SK-N-SH treated with all-trans-retinoic acid at 6 μM for 48 hours (cell line): ENCODE results near the gene LONP1.

Source experiments
- ATAC-seq: fragments of 200-7000 bp; cut with Tn5 transposase; 3 replicates; pipeline ENCODE4 v1.9.1; 2020; ENCODE audit warnings: mild to moderate bottlenecking, moderate library complexity
- ARNTL ChIP-seq: fragments of 450-650 bp; formaldehyde crosslinking; IDR thresholded peaks from 2 replicates; pipeline ENCODE4 v1.5.0; 2020; ENCODE audit warnings: low read depth, mild to moderate bottlenecking, moderate library complexity, borderline replicate concordance
- BACH2 ChIP-seq: fragments of 250-450 bp; sonication (Bioruptor Pico); IDR thresholded peaks from 2 replicates; pipeline ENCODE4 v1.9.0; 2021; ENCODE audit warnings: mild to moderate bottlenecking, borderline replicate concordance
- CSDC2 ChIP-seq: fragments of 250-450 bp; sonication (Bioruptor Pico); IDR thresholded peaks from 2 replicates; pipeline ENCODE4 v1.5.0; 2020; ENCODE audit warnings: mild to moderate bottlenecking, moderate library complexity
- CSRNP3 ChIP-seq: fragments of 250-450 bp; sonication (Bioruptor Pico); IDR thresholded peaks from 2 replicates; pipeline ENCODE4 v1.5.1; 2021; ENCODE audit warnings: mild to moderate bottlenecking, moderate library complexity
- ESRRG ChIP-seq: fragments of 250-450 bp; sonication (Bioruptor Pico); IDR thresholded peaks from 2 replicates; pipeline ENCODE4 v1.6.1; 2021; ENCODE audit warnings: mild to moderate bottlenecking
- GLIS3 ChIP-seq: fragments of 250-450 bp; sonication (Bioruptor Pico); IDR thresholded peaks from 2 replicates; pipeline ENCODE4 v1.5.0; 2020; ENCODE audit warnings: mild to moderate bottlenecking, moderate library complexity
- ISL1 ChIP-seq: fragments of 250-450 bp; sonication (Bioruptor Pico); IDR thresholded peaks from 2 replicates; pipeline ENCODE4 v2.1.2; 2022; ENCODE audit warnings: mild to moderate bottlenecking, moderate library complexity
- PATZ1 ChIP-seq: fragments of 250-450 bp; sonication (Bioruptor Pico); IDR thresholded peaks from 2 replicates; pipeline ENCODE4 v1.8.0; 2020; ENCODE audit warnings: mild to moderate bottlenecking, moderate library complexity, borderline replicate concordance
- PPARA ChIP-seq: fragments of 250-450 bp; sonication (Bioruptor Pico); IDR thresholded peaks from 2 replicates; pipeline ENCODE4 v1.5.0; 2020; ENCODE audit warnings: mild to moderate bottlenecking, borderline replicate concordance
- RARB ChIP-seq: fragments of 250-450 bp; sonication (Bioruptor Pico); IDR thresholded peaks from 2 replicates; pipeline ENCODE4 v1.8.0; 2021; ENCODE audit warnings: mild to moderate bottlenecking, moderate library complexity
- SNAI2 ChIP-seq: fragments of 250-450 bp; sonication (Bioruptor Pico); IDR thresholded peaks from 2 replicates; pipeline ENCODE4 v1.5.0; 2020; ENCODE audit warnings: mild to moderate bottlenecking, moderate library complexity
- TCF4 ChIP-seq: fragments of 250-450 bp; sonication (Bioruptor Pico); IDR thresholded peaks from 2 replicates; pipeline ENCODE4 v1.8.0; 2021; ENCODE audit warnings: mild to moderate bottlenecking, moderate library complexity, borderline replicate concordance
- TOX ChIP-seq: fragments of 250-450 bp; sonication (Bioruptor Pico); IDR thresholded peaks from 2 replicates; pipeline ENCODE4 v1.8.0; 2021; ENCODE audit warnings: mild to moderate bottlenecking, moderate library complexity, borderline replicate concordance
- TSHZ2 ChIP-seq: fragments of 250-450 bp; sonication (Bioruptor Pico); IDR thresholded peaks from 2 replicates; pipeline ENCODE4 v1.5.0; 2020; ENCODE audit warnings: mild to moderate bottlenecking, moderate library complexity
- ZC3H10 ChIP-seq: fragments of 250-450 bp; sonication (Bioruptor Pico); IDR thresholded peaks from 2 replicates; pipeline ENCODE4 v1.5.1; 2021; ENCODE audit warnings: mild to moderate bottlenecking, moderate library complexity
- ZFP3 ChIP-seq: fragments of 250-450 bp; sonication (Bioruptor Pico); IDR thresholded peaks from 2 replicates; pipeline ENCODE4 v1.5.0; 2020; ENCODE audit warnings: mild to moderate bottlenecking, moderate library complexity
- ZFP30 ChIP-seq: fragments of 450-650 bp; formaldehyde crosslinking; IDR thresholded peaks from 2 replicates; pipeline ENCODE4 v1.5.0; 2022; ENCODE audit warnings: mild to moderate bottlenecking, moderate library complexity
- ZNF565 ChIP-seq: fragments of 450-650 bp; formaldehyde crosslinking; conservative IDR thresholded peaks from 2 replicates; pipeline ENCODE4 v1.5.0; 2020; ENCODE audit warnings: low read depth, mild to moderate bottlenecking, moderate library complexity
- ZNF70 ChIP-seq: fragments of 450-650 bp; formaldehyde crosslinking; IDR thresholded peaks from 2 replicates; pipeline ENCODE4 v1.5.0; 2020; ENCODE audit warnings: mild to moderate bottlenecking, moderate library complexity
- ZNF8 ChIP-seq: fragments of 450-650 bp; formaldehyde crosslinking; IDR thresholded peaks from 2 replicates; pipeline ENCODE4 v1.5.0; 2020; ENCODE audit warnings: mild to moderate bottlenecking, moderate library complexity
- TF ChIP-seq, protein P1 (sequence below): fragments of 250-450 bp; sonication (Bioruptor Pico); IDR thresholded peaks from 2 replicates; pipeline ENCODE4 v1.5.1; 2020; ENCODE audit warnings: low read depth, mild to moderate bottlenecking, moderate library complexity
- TF ChIP-seq, protein P2 (sequence below): fragments of 250-450 bp; sonication (Bioruptor Pico); IDR thresholded peaks from 2 replicates; pipeline ENCODE4 v1.8.0; 2021; ENCODE audit warnings: low read depth, mild to moderate bottlenecking, moderate library complexity, borderline replicate concordance

Gene LONP1

GRCh38 chr19:5700455-5701092 is 19.4 kb downstream of the LONP1 start:
- ATAC-seq: no peak

GRCh38 chr19:5698635-5699422 is 21.1 kb downstream of the LONP1 start:
- ATAC-seq: no peak
- TF ChIP-seq ESRRG (CRISPR knock-in tag) (no peak), SNAI2 (no peak), ZC3H10 (CRISPR knock-in tag) (no peak), BACH2 (CRISPR knock-in tag) (no peak), ARNTL (CRISPR knock-in tag) (no peak), ZNF8 (no peak), ISL1 (CRISPR knock-in tag) (no peak), PPARA (CRISPR knock-in tag) (no peak), ZFP3 (CRISPR knock-in tag) (no peak), ZNF565 (no peak), RARB (CRISPR knock-in tag) (no peak)
- TF ChIP-seq, protein P1, sequence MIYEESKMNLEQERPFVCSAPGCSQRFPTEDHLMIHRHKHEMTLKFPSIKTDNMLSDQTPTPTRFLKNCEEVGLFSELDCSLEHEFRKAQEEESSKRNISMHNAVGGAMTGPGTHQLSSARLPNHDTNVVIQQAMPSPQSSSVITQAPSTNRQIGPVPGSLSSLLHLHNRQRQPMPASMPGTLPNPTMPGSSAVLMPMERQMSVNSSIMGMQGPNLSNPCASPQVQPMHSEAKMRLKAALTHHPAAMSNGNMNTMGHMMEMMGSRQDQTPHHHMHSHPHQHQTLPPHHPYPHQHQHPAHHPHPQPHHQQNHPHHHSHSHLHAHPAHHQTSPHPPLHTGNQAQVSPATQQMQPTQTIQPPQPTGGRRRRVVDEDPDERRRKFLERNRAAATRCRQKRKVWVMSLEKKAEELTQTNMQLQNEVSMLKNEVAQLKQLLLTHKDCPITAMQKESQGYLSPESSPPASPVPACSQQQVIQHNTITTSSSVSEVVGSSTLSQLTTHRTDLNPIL (CRISPR knock-in tag): no peak

More at GRCh38 chr19:5700455-5701092, 19.4 kb downstream of the LONP1 start:
- no peak for TF ChIP-seq ARNTL (CRISPR knock-in tag)
- no peak for TF ChIP-seq ZNF8
- no peak for TF ChIP-seq GLIS3
- no peak for TF ChIP-seq PATZ1 (CRISPR knock-in tag)
- TF ChIP-seq CSRNP3 (CRISPR knock-in tag): no peak
- no peak for TF ChIP-seq ZFP3 (CRISPR knock-in tag)
- no peak for TF ChIP-seq RARB (CRISPR knock-in tag)
- no peak for TF ChIP-seq SNAI2
- no peak for TF ChIP-seq TCF4 (CRISPR knock-in tag)
- TF ChIP-seq ZNF565: no peak
- no peak for TF ChIP-seq TSHZ2
- TF ChIP-seq CSDC2: no peak
- TF ChIP-seq ESRRG (CRISPR knock-in tag): no peak
- TF ChIP-seq ZC3H10 (CRISPR knock-in tag): no peak
- no peak for TF ChIP-seq ISL1 (CRISPR knock-in tag)
- TF ChIP-seq BACH2 (CRISPR knock-in tag): no peak
- TF ChIP-seq, protein P2, sequence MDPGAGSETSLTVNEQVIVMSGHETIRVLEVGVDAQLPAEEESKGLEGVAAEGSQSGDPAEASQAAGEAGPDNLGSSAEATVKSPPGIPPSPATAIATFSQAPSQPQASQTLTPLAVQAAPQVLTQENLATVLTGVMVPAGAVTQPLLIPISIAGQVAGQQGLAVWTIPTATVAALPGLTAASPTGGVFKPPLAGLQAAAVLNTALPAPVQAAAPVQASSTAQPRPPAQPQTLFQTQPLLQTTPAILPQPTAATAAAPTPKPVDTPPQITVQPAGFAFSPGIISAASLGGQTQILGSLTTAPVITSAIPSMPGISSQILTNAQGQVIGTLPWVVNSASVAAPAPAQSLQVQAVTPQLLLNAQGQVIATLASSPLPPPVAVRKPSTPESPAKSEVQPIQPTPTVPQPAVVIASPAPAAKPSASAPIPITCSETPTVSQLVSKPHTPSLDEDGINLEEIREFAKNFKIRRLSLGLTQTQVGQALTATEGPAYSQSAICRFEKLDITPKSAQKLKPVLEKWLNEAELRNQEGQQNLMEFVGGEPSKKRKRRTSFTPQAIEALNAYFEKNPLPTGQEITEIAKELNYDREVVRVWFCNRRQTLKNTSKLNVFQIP (CRISPR knock-in tag): no peak
- TF ChIP-seq ZNF70 (CRISPR knock-in tag): no peak
- no peak for TF ChIP-seq ZFP30 (CRISPR knock-in tag)
- TF ChIP-seq TOX (CRISPR knock-in tag): no peak
